Activated CD4-positive, CD25-positive, alpha-beta regulatory T cell treated with anti-CD3 and anti-CD28 coated beads, Interleukin-2, amount 50 U/mL, for 16 hours (primary cell): ENCODE results near the gene LRP11.
"Not testable (repeated sequence)": the region's sequence is repeated elsewhere in the genome, so short reads cannot be mapped to it uniquely, and the experiment has no call there.

ENCODE experiments used
- DNase-seq: peaks from one replicate; pipeline ENCODE4 v3.0.0-alpha.2; 2020; ENCODE audit warnings: low read depth, low spot score

LRP11 gene

DNA sequence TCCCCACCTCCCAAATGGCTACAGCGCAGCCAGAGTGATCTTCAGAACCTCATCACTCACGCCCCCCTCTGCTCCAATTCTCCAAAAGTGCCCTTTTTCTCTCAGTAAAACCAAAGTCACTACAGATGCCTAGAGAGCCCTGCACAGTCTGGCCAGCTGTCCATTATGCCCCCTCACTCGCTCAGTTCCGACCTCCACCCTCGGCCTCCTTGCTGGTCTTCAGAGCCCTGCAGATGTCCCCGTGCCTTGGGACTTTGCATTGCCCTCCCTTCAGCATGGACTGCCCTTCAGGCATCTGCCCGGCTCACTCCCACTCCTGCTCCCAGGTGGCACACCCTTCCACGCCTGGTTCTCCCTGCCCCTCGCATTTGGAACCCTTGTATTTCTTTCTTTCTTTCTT, 34.8 kb upstream of the LRP11 start:
- no peak for DNase-seq

DNA sequence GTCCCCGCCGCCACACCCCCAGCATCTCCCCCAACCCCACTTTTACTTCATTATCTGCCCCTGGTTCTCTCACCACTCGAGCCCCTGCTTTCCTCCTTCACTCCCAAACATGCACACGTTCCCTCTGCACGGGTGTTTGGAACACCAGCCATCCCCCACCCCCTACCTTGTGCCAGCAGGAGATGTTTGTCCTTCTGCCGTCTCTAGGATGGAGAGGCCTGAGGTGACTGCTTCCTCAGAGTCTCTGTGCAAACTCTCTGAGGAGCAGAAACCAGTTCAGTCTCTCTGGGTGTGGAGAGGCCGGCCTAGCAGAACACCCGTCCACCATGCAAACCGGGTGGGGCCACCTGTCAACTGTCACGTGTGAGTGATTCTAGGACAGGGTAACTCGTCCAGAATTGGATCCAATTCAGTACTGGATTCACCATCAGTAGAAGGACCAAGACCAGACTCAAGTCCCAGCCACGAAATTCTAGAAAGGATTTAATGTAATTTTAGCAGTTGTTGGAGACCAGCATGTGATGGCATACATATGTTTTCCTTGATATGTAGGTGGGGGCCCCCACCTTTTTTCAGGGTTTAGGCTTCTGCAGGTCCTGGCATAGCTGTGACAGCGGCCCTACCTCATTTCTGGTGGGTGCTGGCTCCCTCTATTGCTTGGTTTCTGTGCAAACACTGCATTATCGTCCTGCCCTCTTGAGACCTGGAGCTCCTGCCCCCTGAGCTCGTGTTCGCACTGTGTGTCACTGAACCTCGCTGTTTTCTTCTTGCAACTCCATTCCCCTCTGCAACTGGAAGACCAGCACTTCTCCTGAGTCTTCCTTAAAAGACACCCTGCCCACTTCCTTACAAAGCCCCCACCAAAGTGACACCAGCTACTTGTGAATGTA, 33.9 kb upstream of the LRP11 start, which contains the start of gene RAET1E:
TSS of gene RAET1E (minus strand) at position 259 of the 890 bp plus-strand sequence. CDS start 7,212 bp downstream, outside the sequence.
- DNase-seq: no peak

DNA sequence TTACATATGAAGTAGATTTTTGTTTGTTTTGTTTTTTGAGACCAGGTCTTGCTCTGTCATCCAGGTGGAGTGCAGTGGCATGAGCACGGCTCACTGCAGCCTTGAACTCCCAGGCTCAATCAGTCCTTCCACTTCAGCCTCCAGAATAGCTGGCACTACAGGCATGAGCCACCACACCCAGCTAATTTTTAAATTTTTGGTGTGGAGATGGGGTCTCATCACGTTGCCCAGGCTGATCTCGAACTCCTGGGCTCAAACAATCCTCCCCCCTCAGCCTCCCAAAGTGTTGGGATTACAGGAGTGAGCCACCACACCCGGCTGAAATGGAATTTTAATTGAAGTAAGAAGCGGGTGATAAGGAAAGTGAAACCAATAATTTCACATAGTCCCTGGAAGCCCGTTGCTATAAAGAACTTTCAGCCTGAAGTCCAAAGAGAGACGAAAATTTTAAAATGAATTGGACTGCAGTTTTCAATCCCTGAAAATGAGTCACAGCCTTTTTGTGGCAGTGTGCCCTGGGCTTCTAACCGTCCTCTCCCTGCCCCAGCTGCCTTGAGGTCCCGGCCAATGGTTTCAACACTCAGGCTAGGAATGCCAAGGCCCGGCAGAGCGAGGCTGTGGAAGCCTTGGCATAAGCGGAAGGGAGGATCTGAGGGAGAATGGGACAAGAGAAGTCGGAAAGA, 33.0 kb upstream of the LRP11 start:
- no peak for DNase-seq

GRCh38 chr6:149896491-149896890, 32.3 kb upstream of the LRP11 start:
- no peak for DNase-seq

DNA sequence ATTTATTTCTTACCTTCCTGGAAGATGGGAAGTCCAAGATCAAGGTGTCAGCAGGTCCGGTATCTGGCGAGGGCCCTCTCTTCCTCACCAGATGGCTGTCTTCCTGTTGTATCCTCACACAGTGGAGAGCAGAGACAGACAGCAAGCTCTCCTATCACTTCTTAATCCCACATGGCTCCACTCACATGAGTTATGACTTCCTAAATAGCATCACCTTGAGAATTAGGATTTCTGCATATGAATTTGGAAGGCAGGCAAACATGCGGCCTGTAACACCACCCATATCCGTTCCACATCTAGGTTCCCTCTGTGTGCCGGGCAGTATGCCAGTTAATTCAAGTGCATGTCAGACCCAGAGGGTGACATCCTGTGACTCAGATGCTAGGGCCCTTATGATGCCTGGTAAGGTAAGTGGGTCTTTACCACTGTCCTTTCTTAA, 31.7 kb upstream of the LRP11 start:
- no peak for DNase-seq

DNA sequence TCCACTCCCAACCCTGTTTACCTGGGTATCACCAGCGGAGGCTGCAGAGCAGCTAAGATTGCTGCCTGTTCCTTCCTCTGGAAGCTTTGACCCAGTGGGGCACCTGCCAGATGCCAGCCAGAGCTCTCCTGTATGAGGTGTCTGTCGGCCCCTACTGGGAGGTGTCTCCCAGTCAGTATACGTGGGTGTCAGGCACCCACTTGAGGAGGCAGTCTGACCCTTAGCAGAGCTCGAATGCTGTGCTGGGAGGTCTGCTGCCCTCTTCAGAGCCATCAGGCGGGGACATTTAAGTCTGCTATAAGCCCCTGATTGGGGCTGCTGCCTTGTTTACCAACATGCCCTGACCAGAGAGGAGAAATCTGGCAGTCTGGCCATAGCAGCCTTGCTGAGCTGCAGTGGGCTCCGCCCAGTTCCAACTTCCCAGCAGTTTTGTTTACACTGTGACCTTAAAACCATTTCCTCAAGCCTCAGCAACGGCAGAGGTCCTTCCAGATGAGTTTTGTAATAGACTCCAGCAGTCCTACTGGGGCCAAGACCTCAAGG, 31.0 kb upstream of the LRP11 start:
- no peak for DNase-seq

DNA sequence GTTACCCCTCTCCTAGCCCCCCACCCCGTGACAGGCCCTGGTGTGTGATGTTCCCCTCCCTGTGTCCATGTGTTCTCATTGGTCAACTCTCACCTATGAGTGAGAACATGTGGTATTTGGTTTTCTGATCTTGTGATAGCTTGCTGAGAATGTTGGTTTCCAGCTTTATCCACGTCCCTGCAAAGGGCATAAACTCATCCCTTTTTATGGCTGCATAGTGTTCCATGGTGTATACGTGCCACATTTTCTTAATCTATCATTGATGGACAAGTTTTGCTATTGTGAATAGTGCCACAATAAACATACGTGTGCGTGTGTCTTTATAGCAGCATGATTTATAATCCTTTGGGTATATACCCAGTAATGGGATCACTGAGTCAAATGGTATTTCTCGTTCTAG, 27.7 kb upstream of the LRP11 start:
- DNase-seq: not testable (repeated sequence)

GRCh38 chr6:149891259-149891658, 27.1 kb upstream of the LRP11 start:
- DNase-seq: no peak

DNA sequence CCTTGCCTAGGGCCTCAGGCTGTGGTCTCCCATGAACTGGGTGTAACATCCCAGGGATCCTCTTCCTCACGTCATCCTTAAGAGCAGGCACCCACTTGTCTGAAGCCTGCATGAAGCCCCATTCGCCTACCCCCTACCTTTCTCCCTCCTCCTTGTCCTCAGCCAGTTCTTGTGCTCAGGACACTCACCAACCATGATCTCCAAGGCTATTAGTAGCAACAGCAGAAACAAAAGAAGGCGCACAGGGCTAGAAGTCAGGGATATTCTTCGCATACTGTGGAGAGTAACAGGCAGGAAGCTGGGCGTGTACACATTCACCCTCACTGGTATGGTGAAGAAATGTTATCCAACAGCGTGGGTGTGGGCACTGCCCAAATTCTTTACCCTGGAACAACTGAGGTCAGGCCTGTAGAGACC, 26.5 kb upstream of the LRP11 start:
- DNase-seq: no peak

GRCh38 chr6:149889326-149889725, 25.2 kb upstream of the LRP11 start:
- DNase-seq: no peak

DNA sequence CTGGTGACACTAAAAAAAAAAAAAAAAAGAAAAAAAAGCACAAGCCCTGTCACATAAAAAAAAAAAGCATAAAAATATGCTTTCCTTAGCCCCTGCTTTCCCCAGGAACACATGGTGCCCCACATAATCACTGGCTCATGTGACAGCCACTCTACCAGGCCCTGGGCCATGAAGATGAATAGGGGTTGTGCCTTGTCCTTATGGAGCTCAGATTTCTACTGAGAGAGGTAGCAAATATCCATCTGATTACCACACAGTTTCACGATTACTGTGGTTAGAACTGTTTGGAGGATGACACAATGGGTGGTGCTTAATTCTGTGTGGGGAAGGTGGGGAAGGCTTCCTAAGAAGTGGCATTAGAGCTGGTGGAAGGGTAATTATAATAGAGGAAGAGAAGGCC, 24.5 kb upstream of the LRP11 start:
- DNase-seq: no peak

GRCh38 chr6:149888093-149888492, 23.9 kb upstream of the LRP11 start:
- no peak for DNase-seq

DNA sequence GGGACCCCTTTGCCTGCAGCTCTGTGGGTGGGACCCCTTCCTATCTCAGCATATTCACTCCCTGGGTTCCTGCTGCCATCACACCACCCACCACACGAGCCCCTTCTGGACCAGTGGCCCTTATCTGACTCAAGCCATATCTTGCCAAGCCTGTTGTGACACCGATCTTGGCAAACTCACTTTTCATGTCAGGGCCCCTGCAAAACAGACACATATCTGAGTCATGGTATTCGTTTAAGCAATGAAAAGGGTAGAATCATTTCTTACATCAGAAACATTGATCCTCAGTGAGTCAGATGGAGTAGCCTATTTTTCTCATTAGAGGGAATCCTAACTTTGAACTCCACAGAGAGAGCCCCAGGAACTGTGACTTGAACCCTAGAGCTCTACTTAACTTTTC, 23.2 kb upstream of the LRP11 start:
- no peak for DNase-seq

DNA sequence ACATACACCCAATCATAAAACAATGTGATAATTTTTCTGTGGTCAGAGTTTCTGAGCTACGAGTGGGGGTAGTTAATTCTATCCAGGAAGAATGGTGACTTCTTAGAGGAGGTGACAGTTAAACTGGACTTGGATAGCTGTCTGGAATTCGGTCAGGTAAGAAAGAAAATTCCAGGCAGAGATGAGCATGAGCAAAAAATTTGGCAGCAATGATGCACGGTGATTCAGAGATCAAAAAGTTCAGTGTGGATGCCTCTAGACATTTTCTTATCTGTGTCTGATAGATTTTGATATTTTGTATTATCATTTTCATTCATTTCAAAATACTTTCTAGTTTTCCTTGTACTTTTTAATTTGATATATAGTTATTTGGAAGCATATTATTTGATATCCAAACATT, 21.7 kb upstream of the LRP11 start:
- DNase-seq: no peak

DNA sequence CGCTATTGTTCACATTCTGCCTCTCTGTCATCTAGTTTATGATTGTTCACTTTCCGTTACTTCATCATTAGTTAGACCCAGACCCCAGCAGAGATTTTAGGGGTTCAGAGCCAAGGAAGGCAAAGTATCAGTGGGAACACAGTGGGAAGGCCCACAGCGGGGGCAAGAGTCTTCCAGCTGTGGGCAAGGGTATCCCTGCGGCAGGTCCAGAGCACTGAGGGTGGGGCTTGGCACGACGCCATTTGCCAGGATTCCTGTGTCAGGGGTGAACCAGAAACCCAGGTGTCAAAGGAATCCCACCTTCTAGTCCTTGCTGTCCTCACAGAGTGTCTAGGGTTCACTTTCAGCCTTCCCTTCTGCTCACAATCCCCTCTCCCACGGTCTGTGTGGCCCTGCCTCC, 20.5 kb upstream of the LRP11 start:
- DNase-seq: no peak

- DNase-seq: no peak
Observed at GRCh38 chr6:149884215-149884614, 20.1 kb upstream of the LRP11 start.

- no peak for DNase-seq
Observed at GRCh38 chr6:149881860-149882259, 17.7 kb upstream of the LRP11 start.

DNA sequence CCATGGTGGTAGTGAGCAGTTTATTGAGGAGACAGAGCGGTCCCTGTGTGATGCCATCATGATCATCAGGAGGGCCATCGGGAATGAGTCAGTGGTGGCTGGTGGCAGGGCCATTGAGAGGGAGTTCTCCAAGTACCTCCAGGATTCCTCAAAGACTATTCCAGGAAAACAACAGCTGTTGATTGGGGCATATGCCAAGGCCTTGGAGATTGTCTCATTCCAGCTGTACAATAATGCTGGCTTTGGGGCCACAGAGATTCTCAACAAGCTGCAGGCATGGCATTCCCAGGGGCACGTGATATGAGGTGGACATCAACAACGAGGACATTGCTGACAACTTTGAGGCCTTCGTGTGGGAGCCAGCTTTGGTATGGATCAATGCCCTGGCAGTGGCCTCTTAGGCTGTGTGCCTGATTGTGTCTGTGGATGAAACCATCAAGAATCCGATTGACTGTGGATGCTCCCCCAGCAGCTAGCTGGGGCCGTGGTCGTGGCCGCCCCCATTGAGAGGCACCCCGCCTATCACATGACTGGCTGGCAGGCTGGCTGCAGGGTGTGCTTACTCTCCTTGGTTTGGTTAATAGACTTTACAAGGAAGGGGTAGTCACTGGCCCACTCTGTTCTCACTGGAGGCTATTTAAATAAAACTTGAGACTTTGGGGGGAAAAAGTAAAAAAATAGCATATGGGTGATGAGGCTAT, 17.1 kb upstream of the LRP11 start:
- no peak for DNase-seq

- DNase-seq: no peak
Observed at GRCh38 chr6:149877659-149878058, 13.5 kb upstream of the LRP11 start.

DNA sequence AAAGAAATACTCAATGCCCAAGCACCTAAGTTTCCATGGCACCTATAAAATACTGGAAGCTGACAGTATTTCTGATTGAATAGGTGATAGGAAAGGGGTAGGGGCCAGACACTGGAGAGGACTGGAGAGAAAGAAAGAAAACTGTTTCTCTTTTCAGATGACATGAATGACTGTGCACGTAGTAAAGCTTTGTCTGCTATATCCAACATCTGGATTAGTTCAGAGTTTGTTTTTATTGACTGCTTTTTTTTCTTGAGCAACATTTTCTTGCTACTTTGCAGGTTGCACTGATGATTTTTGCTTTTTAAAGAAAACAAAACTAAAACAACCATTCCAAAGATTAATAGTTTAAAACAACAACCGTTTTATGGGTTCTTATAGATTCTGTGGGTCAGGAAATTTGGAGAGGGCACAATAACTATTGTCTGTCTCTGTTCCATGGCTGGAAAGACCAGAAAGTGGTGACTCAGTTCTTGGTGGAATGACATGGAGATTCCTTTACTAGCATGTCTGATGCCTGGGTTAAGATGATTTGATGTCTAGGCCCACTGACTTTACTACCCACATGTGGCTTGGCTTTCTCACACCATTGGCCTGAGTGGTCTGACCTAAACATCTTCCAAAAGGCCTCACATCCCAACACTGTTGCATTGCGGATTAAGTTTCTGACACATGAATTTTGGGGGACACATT, 12.2 kb upstream of the LRP11 start:
- DNase-seq: no peak

DNA sequence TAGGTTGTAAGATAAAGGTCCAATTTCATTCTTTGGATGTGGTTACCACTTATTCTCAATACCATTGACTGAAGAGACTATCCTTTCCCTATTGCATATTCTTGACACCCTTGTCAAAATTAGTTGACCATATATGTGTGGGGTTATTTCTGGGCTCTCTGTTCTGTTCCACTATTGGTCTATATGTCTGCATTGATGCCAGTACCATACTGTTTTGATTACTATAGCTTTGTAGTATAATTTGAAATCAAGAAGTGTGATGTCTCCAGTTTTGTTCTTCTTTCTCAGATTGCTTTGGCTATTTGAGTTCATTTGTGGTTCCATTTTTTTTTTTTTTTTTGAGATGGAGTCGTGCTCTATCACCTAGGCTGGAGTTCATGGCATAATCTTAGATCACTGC, 8.1 kb upstream of the LRP11 start:
- DNase-seq: no peak
